Fibroblast of peridontal ligament (primary cell): Measurements from ENCODE around the gene UFM1.
"Not testable (repeated sequence)": the region's sequence is repeated elsewhere in the genome, so short reads cannot be mapped to it uniquely, and the experiment has no call there.

ENCODE experiments used
- DNase-seq: peaks from one replicate; pipeline ENCODE4 v3.0.0-alpha.2; 2010; ENCODE audit errors: extremely low read depth

The UFM1 gene

DNA sequence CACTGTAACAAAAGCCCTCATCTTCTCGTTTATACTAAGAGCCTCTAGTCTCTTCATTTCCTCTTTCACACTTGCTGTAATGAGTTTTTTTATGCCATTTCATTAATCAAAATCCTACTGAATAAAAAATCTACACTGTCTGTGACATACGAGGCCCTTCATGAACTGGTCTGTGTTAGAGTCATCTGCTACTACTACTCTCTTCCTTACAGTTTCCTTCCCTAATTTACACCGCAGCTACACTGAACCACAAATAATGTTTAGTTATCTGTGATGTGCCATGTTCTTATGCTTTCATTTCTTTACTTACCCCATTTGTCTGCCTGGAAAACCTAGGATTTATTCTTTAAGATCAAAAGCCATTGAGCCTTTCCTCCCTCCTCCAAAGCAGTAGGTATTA lies 16.0 kb downstream of the UFM1 start:
- no peak for DNase-seq

DNA sequence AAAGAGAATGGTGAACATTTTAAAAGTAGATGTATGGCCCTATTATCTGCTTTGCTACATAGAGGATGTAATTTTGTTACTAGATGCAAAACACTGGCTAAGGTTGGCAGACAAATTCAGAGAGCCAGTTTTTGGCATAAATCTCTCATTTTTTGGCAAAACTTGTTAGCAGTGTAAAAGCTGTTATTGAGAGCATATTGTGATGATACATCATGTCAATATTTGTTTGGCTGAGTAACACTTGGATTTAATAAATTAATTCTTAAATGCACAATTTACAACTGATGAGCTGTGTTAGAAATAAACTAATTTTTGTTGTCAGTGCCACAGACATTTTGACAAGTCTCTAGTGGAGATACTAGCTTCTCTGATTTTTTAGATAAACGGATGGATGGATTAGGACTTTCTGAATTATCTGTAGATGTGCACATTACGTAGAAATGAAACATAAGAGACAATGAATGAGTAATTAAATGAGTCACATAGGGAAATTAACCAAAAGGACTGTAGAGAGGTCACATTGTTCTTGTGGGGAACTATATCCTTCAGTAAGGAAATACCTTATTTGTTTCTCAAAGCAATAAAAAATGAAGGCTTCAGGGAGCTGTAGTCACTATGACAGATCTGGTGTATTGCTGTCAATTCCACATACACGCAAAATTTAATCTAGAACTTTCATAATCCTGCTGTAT lies 17.4 kb downstream of the UFM1 start:
- peak; percentile 24 for DNase-seq

DNA sequence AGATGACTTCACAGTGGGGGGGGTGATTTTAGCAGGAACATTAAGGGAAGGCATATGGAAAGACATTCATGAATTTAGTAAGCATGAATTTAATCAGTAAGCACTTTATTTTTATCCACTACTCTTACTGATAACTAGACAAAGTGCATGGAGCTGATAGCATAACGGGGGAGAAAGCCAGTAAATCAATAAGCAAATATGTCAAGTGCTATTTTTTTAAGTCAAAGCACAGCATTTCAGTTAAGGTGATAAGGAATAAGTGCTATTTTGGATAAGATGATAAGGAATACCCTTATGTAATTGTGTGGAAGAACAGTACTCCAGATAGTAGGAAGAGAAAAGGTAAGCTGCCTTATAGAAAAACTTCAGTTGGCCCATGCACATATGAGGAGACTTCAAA lies 19.4 kb downstream of the UFM1 start:
- DNase-seq: no peak

DNA sequence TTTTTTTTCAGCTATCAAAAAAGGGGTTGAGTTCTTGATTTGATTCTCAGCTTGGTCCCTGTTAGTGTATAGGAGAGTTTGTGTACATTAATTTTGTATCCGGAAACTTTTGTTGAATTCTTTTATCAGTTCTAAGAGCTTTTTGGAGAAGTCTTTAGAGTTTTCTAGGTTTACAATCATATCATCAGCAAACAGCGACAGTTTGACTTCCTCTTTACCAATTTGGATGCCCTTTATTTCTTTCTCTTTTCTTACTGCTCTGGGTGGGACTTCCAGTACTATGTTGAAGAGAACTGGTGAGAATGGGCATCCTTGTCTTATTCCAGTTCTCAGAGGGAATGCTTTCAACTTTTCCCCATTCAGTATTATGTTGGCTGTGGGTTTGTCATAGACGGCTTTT lies 20.4 kb downstream of the UFM1 start:
- not testable (repeated sequence) for DNase-seq

DNA sequence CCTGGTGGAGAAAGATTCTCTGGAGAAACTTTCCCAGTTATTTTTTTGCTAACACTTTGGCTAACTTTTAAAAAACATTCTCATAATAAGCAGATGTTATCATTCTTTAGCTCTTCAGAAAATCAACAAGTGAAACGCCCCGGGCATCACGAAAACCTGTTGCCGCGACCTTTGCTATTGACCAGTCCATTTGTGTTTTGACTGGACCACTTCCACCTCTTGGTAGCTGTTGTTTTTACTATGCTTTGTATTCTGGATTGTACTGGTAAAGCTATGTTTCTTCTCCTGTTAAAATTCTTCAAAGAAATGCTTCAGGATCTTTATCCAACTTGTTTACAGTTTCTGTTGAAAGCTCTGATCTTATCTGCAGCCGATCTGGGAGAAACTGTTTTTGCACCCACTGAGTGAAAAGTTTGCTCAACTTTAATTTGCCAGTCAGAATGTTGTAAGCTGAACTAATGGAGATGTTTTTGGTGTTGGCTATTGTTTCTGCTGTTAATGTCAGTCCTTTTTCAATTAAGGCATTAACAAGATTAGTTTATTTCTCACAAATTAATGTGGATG lies 23.3 kb downstream of the UFM1 start:
- DNase-seq: no peak

DNA sequence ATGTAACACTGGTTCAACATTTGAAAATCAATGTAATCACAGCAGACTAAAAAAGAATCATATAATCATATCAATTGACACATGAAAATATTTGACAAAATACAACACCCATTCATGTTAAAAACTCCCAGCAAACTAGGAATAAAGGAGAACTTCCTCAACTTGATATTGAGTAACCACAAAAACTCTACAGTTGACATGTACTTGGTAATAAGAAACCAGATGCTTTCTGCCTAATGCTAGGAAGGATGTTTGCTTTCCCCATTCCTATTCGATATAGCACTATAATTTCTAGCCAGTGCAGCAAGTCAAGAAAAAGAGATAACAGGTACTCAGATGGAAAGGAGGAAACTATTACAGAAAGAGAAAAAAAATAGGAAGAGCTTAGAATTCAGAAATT lies 26.9 kb downstream of the UFM1 start:
- peak; percentile 50 for DNase-seq

DNA sequence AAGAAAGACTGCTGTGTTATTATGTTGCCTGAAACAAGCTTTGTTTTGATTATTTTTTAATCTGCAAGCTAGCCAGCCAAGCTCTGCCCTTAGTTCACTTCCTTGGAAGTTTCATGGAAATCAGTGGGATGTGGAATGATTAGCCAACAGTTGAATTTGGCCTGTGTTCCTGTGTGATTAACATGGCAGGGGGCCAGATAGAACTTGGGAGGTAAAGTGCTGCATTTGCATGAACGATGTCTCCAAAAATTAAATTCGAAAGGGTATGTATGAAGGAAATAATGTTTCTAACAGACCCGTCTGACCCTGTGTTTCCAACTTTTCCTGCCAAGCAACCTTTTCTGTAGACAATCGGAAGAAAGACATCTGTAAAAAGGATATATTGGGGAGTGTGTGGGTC lies 32.2 kb downstream of the UFM1 start:
- peak; percentile 63 for DNase-seq

DNA sequence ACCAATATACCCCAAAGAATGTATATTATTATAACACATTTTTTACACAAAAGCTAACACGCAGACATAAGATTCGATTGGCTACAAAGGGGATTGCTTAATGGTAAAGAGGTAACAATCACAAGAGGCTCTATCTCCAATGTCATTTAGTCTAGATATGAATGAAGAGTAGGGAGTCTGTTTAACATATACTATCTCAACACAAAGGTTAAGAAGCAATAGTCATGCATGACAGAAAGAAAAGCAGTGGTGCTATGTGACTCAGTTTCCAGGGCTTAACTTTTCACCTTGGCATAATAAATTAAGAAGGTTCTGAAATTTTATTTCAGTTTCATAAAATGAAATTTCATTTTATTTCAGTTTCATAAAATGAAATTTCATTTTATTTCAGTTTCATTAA lies 33.3 kb downstream of the UFM1 start:
- no peak for DNase-seq

DNA sequence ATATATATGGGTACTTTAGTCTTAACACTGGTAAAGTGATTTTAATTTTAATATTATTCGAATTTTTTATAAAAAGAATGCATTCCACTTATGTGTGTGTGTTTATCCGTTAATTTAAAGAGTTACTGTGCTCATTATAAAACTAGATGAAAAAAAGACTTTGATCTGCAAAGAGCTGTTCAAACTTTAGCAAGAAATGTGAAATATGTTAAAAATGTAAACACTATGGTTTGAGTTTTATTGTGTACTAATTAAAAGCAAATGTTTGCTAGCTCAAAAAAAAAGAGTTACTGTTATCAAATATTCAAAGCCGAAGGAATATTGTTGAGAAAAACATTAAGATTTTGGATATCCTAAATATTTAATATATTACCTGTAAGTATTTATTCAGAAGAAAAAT lies 34.5 kb downstream of the UFM1 start:
- peak; percentile 55 for DNase-seq

DNA sequence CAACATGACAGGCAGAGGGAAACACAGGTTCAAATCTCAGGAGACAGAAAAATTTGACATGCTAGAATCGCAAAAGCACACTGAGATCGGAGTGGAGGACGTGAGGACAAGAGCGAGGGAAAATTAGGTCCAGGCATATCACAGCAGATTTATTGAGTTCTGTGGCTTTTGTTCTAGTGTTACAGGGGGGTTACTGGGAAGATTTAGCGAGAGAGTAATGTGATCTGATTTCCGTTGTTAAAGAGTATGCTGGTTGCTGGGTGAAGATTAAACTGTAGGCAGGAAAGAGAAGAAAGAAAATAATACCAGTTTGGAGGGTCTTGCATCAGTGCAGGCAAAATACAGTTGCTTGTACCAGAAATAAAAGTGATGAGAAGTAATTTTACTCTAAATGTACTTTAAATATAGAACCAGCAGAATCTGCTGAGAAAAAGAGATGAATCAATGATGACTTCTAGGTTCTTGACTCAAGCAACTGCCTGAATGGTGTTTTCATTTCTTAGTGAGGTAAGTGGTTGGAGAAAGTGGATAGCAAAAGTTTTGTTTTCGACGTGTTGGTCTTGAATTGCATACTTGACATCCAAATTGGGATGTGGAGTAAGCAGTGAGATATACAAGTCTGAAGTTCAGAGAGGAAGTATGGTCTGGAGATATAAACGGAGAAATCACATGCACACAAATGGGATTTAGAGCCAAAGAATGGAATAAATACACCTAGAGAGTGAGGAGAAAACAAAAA lies 35.7 kb downstream of the UFM1 start:
- no peak for DNase-seq

DNA sequence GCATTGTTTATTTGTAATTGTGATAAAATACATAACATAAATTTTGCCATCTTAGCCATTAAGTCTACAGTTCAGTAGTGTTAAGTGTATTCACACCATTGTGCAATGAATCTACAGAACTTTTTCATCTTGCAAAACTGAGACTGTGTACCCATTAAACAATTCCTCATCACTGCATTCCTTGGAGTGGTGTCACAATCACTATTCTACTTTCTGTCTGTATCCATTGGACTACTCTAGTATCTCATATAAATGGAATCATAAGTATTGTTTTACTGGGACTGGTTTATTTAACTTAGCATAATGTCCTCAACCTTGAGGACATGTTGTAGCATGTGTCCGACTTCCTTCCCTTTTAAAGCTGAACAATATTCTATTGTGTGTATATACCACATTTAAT lies 36.8 kb downstream of the UFM1 start:
- peak; percentile 59 for DNase-seq

DNA sequence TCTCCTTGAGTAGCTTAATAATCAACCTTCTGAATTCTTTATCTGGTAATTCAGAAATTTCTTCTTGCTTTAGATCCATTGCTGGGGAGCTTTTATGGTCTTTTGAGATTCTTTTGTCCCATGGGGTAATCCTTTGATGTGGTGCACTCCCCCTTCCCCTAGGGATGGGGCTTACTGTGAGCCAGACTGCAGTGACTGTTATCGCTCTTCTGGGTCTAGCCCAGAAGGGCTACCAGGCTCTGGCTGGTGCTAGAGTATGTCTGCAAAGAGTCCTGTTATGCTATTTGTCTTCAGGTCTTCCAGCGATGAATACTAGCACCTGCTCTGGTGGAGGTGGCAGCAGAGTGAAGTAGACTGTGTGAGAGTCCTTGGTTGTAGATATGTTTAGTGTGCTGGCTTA lies 41.7 kb downstream of the UFM1 start:
- no peak for DNase-seq

DNA sequence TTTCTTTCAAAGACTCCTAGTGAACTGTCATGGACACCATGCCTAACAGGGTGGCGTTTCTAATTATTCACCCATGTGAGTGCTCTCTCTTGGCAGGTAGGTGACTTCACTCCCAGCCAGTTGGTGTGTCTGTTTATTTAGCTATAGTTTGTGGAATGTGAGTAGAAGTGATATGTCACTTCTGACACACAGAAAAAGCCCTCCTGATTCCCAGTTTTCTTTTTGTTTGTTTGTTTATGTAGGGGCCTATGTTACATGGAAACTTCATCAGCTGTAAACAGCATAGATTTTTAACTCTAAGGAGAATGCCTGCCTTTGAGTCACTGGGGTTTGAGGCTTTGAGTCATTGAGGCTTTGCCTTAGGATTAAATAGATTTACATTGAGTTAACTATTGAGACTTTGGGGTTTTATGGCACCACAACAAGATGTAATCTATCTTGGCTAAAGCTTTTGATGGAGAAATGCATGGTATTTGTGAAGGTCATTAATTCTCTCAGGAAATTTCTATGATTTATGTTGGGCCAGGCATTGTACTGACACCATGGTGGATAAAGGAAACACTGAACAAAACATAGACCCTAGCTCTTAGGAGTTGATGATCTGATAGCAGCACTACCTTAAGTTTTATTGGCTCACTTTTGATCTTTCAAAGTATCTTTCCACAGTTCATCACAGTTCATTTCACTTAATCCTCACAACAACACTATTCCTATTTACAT lies 45.3 kb downstream of the UFM1 start:
- DNase-seq: peak; percentile 37

DNA sequence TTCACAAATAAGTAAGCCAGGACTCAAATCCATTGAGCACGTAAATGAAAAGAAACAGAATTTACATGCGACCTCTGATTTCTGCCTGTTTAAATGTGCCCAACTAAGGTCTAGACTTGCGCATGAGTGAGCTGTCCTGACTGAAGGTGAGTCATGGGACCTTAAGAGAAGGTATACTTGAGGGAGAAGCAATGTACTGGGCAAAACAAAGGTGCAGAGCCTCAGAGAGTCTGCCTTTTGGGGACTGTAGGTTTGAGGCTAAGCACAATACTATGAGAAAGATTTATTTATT lies 45.8 kb downstream of the UFM1 start:
- no peak for DNase-seq

DNA sequence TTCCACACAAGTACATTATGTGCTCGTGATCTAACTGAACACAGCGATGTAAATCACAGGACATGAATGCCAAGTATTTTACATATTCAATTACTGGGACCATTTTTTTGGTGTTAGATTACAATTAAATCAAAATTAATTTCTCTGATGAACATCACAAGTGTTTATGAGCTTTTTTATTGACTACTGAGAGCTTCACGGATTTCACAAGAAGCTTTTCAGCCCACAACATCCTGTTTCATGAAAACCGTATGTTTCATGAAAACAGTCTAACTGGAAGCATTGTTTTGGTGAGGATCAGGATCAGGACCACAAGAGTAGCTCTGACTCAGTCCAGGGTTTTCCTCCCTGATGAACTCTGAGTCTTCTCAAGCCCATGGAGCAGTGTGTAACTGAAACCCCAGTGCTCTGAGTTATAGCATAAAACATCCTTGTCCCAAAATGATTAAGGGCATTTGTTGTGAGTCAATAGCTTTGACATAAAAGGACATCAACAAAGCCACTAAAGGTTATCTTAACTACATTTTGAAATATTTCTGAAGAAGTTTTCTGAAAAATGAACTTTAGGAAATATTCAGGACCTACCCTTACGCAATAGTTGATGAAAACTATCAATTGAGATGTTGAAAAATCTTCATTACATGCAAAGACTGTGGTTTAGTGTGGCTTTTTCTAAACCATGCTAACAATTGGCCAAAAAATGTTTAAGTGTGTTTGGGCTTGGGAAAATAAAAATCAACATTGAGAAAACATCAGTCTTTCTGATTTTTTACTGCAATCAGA lies 49.3 kb downstream of the UFM1 start:
- peak; percentile 86 for DNase-seq

DNA sequence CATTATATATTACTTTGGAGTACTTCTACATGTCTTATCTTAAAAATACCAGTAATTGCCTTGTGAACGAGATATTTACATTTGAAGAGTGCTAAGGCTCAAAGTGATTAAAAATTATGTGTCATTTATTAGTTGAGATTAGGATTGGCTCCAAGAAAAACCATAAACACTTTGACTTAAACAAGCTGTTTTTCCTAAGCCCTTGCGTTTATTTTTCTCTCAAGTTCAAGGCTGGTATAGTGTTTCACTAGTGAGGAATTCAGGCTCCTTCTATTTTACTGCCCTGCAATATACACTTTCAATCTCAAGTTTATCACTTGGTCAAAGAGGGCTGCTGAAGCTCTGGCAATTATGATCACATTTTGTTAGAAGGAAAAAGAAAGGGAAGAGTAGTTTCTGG lies 49.9 kb downstream of the UFM1 start:
- DNase-seq: peak; percentile 13

DNA sequence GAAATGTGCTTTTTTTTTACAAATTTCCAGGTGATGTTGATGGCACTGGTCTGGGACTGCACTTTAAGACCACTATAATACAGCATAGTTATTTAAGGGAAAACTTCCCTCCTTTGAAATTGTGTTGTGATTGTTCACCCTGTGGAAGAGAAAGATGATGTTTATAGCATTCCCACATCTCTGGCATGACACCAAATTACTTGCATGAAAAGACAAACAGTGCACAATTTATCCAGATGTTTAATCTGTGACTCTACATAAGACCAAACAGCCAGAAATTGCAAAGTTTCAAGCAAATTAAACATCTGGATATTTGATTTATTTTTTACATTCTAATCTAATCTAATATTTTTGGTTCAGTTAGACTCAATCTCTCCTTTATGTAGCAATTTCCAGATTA lies 51.6 kb downstream of the UFM1 start:
- peak; percentile 27 for DNase-seq

DNA sequence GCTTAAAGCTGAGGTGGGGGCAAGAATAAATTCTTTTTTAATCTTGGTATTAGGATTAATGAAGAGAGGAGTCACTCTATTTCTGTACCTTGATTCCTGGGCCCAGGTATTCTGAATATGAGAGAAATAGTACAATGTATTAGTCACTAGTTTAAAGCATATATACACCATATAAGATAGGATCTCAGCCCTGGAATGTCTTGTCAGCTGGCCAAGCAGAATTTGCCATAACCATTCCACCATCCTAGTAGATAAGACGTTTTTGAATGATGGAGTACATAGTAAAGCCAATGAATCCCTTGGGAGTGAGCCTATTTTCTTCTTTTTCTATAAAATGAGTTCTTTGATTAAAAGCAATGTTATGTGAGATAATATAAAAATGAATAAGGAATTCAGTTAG lies 55.6 kb downstream of the UFM1 start:
- no peak for DNase-seq

DNA sequence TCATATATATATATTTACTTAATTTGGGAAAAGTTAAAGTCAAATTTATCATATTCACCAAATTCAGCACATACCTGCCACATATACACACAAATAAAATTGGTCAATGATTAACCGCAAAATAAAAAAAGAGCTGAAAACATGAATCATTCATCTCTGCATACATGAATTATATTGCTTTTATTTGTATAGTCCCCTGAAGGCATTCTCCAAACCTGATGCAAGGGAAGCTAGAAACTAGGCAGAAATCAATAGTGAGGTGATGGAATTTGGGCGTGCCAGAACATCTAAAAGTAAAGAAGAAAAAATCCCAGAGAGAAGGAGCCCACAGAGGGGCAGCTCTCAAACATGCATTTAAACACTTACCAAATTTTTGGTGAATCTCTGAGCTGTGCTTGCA lies 60.1 kb downstream of the UFM1 start:
- no peak for DNase-seq

DNA sequence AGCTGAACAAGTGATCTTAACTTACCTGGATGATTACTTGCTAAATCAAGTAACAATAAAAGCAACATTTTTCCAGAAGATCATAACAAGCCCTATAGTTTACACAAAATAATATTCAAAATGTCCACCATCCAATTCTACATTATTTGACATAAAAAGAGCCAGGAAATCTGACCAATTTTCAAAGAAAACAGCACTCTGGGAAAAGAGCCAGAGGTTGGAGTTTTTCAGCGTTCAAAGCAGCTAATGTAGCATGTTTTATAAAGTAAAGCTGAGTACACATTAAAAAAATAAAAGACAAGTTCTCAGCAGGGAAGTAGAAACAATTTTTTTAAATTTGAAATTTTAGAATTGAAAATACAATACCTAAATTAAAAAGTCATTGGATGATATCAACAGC lies 62.6 kb downstream of the UFM1 start:
- peak; percentile 37 for DNase-seq
